ENCODE measurements around the gene ICE1.
"Not testable (repeated sequence)": the region's sequence is repeated elsewhere in the genome, so short reads cannot be mapped to it uniquely, and the experiment has no call there.

Gene ICE1

DNA sequence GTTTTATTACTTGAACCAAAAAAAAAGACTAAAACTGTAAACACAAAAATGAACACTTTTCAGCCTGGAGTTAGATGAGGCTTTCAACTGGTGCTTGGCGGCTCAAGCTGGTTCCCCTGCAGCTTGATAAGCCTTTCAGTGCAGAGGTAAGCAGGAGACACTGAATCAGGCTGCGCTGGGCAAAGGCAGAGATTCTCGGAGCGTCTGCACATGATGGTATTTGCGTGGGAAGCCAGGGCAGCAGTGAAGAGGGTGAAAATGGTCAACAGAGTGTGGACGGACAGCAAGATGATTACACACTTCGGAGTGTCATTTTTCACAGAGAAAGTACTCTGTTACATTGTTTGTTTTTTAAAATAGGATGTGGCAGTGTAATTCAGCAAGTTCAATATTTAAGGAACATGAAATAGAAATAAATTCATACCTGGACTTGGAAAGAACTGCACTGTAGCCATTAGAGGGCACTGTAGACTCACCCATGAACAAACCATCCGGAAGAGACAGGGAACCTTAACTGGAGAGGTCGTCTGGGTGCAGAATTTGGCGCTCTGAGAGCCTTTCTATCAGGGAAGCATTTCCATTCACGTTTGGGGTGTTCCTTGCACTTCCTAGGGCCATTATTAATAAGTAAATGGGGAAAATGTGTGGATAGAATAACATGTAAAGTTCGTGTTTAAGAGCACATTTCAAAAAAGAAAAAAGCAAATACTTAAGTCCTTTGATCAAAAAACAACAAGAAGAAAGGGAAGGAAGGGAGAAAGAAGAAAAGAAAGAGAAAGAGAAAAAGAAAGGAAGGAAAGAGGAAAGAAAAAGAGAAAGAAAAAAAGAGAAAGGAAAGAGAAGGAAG is 69.8 kb downstream of the ICE1 start:
- peak; percentile 66 for DNase-seq (ENCODE audit: low spot score)

DNA sequence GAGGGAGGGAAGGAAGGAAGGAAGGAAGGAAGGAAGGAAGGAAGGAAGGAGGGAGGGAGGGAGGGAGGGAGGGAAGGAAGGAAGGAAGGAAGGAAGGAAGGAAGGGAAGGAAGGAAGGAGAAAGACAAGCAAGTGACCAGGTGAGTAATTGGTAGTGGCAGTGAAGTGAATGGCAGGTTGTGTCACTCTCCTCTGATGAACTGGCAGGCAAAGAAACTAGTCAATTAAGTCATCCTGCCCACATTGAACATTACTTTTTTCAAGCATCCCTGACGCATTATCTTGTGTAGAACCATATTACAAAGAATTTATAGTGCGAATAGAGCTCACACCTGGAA is 70.4 kb downstream of the ICE1 start:
- DNase-seq (ENCODE audit: low spot score): not testable (repeated sequence)

DNA sequence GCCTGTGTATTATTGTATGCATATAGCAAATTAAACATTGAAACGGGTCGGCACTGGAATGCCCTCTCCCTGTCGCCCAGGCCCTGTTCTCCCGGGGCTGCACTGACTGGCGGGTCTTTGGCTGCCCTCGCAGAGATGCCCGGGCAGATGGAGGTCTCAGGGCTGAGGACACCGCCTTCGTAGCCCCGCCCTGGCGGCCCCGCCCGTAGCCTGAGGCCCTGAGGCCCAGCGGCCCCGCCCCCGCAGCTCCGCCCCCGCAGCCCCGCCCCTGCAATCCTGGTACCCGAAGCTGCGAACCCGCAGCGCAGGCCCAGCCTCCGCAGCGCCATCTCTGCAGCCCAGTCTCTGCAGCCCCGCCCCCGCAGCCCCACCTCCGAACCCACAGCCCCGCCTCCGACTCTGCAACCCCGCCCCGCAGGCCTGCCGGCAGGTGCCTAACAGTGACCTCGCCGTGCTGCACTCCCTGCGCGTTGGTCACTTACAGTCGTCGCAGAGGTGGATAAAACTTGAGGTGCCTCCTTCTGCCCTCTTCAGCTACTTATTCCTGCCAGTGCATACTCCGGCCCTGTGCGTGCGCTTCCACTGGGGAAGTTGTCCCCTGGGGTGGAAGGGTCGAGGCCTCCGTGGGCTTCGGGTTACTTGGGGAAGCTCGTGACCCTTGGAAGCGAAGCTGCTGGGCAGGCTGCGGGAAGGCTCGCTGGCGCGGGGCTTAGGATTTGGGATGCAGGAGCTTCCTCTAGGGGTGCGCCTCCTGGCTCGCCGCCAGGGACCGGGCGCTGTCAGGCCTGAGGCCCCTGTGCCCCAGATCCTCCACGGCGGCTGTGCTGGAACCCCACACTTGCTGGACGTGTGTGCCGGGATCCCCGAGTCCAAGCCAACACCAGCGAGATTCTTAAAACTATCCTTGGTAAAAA is 72.3 kb downstream of the ICE1 start:
- no peak for DNase-seq (ENCODE audit: low spot score)

DNA sequence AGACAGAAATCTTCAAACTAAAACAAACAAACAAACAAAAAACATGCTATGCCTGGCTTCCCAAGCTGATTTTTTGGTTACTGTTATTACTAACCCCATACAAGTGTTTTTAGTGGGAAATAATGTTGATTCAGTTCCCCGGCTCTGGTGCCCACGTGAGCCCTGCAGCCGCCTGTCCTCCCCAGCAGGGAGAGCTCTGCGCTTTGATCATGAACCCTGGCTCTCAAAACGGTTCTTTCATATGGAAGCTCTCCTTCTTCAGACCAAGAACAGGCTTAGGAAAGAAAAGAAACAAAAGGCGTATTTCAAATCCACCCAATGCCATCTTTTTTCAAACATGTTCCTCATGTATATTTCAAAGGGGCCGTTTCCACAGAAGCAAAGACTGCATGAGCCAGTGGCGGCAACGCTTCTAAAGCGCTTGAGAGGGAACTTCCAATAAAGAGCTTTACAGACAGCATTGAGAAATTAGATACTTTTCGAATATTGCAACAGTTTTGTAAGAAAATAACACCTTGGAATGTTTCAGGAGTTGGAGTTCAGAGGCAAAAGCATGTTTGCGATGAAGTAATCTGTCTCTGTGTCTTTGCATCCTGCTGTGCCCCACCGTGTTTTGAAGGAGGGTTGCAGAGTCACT is 74.8 kb downstream of the ICE1 start:
- peak; percentile 46 for DNase-seq (ENCODE audit: low spot score)

DNA sequence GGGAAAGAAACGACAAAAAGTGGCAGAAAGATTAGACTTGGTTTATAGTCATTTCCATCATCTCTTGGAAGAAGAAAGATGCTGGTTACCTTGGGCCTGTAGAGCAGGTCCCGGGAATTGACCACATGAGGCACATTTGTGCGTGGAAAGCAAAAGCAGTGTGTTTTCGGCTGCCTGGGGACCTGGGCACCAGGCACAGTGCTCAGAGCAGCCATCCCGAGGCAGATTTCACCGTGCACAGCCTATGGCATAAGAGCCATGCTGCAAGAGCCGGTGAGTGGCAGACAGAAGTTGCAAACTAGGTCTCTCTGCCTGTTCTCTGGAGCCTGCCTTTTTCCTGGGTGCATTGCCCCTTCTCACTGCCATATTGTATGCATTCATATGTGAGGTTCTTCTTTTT is 77.0 kb downstream of the ICE1 start:
- DNase-seq (ENCODE audit: low spot score): no peak

DNA sequence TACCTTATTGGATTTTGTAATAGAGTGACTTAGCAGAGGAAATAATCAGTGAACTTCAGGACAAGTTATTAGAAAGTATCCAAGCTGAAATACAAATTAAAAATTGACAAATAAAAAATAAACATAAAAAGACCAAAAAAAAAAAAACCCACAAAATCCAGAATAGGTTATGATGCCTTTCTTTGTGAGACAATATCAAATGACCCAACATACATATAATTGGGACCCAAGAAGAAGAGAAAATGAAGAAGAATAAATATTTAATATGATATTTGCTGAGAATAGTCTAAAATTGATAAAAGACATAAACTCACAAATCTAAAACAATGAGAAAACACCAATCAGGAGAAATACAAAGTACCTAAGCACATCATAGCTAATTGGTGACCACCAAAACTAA is 81.8 kb downstream of the ICE1 start:
- no peak for DNase-seq (ENCODE audit: low spot score)

DNA sequence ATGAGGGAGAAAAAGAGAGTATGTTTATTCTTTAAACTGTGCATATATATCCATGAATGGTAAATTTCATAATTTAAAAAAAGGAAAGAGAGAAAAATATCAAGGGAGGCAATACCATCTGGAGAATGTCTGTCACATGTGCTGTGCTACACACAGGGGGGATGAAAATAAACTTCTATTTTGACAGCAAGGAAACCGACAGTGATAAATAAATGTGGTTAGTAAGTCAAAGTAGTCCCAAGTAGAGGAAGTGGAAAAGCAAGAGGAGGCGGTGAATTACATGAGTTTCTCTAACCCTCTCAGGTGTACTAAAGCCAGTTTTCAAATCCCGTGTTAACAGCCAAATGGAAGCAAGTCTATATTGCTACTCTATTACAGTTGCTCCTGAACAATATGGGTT is 83.3 kb downstream of the ICE1 start:
- no peak for DNase-seq (ENCODE audit: low spot score)

DNA sequence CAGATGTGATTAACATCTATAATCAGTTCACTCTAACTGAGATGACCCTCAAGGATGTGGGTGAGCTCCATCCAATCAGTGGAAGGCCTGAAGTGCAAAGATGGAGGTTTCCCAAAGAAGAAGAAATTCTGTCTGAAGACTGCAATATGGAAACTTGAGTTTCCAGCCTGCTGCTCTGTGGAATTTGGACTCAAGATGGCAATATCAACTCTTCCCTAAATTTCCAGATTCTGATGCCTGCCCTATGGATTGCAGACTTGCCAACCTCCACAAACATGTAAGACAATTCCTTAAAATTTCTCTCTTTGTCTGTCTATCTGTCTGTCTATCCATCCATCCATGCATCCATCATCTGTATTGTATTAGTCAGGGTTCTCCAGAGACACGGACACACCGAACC is 85.9 kb downstream of the ICE1 start:
- DNase-seq (ENCODE audit: low spot score): no peak

DNA sequence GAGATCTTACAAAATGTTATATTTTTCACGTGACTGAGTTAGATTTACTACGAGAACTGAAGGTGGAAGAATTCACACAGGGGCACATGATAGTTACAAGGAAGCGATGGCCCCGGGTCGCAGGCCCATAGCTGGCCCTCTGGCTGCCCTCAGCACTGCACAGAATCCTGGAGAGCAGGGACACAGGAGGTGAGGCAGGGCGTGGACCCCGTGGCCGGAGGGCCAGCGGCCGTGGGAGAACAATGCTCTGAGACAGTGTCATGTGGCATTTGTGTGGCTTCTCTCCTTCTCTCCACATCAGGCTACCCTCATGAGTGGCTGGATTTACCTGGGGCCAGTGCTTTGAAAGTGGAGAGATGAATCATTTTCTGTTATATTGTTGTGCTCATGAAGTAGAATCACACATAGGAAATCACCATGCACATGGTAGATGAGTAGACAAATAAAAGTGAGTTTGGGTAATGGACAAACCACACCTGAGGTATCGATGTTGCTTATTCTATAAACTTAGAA is 89.5 kb downstream of the ICE1 start:
- no peak for DNase-seq (ENCODE audit: low spot score)

DNA sequence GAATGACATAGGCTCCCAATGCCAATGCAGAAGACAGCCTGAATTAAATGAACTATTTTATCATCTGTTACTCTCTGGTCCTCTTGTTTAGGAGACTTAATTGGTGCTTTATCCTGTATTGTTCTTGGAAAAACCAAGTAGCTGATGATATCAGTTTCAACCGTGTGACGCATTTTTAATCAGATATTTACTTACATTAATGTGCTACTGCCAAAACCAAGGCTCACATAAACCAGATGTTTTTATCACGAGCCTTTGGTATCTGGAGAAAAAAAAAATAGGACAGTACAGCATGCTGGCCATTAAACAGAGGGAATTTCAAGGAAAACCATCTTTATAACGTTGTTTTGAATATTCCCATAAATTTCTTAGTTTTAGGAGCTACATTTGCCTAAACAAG is 90.1 kb downstream of the ICE1 start:
- DNase-seq (ENCODE audit: low spot score): no peak

DNA sequence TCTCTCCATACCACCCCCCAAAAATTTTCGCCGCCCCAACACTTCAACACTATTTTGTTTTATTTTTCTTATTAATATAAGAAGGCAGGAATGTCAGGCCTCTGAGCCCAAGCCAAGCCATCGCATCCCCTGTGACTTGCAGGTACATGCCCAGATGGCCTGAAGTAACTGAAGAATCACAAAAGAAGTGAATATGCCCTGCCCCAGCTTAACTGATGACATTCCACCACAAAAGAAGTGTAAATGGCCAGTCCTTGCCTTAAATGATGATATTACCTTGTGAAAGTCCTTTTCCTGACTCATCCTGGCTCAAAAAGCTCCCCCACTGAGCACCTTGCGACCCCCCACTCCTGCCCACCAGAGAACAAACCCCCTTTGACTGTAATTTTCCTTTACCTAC is 98.1 kb downstream of the ICE1 start:
- not testable (repeated sequence) for DNase-seq (ENCODE audit: low spot score)

DNA sequence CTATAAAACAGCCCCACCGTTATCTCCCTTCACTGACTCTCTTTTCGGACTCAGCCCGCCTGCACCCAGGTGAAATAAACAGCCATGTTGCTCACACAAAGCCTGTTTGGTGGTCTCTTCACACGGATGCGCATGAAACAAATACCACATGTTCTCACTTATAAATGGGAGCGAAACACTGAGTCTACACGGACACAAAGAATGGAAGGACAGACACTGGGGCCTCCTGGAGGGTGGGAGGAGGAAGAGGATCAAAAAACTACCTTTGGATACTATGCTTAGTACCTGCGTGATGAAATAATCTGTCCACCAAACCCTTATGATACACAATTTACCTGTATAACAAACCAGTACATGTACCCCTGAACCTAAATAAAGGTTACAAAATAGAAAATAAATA is 98.6 kb downstream of the ICE1 start:
- DNase-seq (ENCODE audit: low spot score): no peak

DNA sequence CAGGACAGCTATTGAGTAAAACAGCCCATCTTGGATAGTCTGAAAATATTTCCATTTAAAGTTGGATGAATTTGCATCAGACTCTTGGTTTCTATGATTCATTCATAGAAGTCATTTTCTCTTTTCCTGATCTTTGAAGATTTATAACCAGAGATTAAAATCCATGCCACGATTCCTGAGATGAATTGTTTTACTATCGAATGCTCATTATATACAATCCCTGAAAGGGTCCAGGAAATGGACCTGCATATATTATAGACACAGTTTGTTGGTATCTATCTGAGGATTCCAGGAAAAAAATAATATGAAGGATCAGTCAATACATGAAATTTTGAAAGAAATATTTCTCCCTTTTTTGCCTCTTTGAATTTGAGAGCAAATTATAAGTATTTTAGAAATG is 99.0 kb downstream of the ICE1 start:
- no peak for DNase-seq (ENCODE audit: low spot score)

DNA sequence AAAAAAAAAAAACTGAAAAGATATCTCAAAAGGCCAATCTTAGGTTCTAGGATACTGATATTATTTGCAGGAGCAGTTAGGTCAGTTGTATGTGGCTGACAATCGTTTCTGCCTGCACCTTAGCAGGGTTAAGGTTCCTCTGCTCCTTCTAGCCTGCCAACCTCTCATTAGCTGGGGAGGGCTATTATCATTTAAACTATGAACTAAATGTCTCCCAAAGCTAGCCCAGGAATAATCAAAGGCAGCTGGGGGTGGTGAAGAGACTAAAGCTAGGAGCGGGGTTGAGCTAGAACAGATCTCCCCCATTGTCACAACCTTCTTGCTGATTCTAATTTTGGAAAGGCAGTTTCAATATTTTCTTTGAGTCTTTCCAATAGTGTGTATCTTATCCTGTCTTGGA is 99.9 kb downstream of the ICE1 start:
- DNase-seq (ENCODE audit: low spot score): no peak

DNA sequence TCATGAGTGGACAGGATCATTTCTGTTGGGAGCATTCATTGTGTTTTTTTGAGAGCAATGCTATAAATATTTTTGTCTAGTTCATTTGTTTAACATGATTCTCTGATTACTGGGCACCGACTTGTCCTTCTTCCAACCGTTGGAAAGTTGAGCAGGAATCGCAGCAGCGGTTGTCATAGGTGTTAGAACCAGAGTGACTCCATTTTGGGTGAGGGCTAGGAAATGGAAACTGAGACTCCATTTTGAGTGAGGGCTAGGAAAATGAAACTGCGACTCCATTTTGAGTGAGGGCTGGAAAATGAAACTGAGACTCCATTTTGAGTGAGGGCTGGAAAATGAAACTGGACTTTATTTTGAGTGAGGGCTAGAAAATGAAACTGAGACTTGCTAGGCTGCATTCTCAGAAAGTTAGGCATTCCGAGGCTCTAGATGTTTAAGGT is 100.6 kb downstream of the ICE1 start:
- no peak for DNase-seq (ENCODE audit: low spot score)

DNA sequence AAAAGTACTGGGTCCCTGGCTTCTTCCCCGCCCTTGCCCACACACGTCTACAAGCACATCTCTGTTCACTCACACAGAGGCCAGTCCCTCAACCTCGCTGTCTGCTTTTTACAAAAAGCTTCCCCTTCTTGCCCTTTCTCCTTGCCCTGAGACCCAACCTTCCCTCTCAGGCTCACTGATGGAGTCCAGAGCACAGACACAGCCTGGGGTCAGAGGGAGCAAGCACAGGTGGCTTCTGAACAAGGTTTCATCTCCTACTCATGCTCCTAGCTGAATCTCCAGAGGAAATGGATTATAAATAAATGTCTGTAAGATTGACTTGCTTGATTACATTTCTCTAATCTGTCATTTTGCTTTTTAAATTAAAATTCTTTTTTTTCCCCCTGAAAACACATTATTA is 101.8 kb downstream of the ICE1 start:
- no peak for DNase-seq (ENCODE audit: low spot score)

DNA sequence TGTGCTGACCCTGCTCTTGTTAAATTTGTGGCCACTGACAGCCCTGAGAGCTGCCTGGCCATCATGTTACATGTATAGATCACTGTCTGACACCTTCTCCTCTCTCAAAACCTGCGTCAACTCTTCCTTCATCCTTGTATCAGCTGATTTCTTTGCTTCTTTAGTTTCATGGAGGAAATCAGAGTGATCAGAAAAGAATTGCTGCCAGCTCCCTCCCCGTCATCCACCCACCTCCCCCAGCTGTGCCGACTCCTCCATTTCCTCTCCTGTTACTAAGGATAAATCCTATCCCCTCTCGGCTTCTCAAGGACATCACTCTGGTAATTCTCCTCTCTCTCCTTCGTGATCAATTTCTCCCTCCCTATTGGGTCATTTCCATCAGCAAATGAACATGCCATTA is 108.9 kb downstream of the ICE1 start:
- DNase-seq (ENCODE audit: low spot score): no peak

DNA sequence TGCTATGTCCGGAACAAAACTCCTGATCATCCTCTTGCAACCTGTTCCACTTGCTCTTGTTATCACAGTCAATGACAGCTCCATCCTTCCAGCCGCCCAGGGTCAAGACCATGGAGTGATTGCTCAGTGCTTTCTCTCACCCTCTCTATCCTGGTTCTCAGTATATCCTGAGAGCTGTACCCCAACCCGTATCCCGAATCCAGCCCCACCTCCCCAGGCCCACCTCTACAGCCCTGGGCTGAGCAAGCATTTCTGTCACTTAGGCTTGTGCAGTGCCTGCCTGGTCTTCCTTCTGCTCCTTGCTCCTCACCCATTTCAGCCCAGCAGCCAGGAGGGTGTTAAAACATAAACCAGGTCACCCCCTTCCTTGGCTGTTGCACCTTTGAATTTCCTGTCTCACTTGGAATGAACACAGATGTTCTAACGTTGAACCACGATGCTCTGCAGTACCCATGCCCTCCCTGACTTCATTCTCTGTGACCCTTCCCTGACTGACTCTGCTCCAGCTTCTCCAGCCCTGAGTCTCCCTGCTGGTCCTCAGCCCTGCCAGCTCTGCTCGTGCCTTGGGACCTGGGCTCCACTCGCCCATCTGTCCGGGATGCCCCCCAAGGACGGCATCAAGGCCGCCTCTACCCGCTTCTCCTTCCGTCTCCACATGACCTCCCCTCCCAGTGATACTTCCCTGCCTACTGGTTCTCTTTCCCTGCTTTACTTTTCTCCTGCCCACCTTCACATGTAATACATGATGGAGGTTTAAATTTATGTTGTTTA is 110.0 kb downstream of the ICE1 start:
- DNase-seq (ENCODE audit: low spot score): no peak

DNA sequence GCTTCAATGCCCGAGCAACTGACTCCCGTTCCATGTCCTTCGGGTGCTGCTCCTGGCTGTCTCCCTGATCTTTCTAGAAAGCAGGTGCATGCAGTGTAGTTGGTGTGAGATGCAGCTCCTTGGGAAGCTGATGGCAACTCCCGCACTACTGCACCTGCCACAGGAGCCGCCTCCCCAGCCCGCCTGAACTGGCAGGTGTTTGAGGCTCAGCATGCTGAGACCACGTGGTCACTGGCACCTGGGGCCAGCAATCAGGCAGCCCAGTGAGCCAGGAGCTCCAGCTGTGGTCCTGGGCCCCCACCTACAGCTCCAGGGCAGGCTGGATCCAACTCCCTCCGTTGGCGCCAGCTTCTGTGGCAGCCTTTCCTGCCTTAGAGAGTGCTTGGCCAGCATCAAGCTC is 111.5 kb downstream of the ICE1 start:
- no peak for DNase-seq (ENCODE audit: low spot score)

DNA sequence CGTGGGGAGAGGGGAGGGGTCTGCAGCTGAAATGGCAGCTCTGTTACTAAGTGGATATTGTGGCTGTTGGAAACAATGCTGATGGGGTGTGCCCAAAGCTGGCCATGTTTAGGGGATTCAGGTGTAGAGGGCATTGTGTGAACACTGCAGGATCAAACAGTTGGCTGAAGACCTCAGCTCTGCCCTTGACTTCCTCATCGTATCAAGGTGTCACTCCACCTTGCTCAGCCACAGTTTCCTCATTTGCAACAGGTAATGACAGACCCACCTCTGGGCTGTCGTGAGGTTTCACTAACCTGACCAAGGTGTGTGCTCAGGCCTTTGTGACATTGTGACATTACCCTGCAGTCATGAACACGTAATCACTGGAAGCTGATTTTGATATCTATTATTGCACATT is 111.9 kb downstream of the ICE1 start:
- DNase-seq (ENCODE audit: low spot score): no peak

DNA sequence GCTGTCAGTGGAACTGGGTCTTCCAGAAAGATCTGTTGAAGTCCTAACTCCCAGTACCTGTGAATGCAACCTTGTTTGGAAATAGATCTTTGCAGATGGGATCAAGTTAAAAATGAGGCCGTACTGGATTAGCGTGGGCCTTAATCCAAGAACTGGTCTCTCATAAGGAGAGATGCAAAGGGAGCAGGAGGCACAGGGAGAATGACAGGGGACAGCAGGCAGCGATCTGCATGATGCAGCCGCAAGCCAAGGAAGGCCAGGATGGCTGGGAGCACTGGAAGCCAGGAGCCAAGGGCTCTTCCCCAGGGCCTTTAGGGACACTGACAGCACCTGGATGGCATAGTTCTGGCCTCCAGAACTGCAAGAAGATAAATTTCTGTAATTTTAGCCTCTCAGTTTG is 114.4 kb downstream of the ICE1 start:
- DNase-seq (ENCODE audit: low spot score): no peak

DNA sequence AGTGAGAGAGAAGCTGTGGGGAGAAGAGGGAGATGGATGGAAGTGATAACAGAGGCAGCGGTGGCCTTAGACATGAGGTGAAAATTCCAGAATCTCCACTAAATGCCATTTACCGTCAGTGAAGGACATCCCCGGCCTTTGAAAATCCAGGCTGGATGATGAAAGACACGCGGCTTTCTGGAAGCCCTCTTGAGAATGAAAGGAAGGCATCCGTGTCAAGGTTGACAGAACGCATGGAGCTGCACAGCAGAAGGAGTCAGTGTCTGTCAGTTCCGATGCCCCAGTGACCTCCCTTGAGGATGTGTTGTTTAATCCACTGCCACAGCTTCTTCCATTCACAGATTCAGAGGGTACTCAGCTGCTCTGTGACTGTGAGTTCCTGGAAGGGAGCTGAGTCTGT is 114.9 kb downstream of the ICE1 start:
- no peak for DNase-seq (ENCODE audit: low spot score)
